Measurements from ENCODE around the gene GRAMD1B.

GRAMD1B gene

DNA sequence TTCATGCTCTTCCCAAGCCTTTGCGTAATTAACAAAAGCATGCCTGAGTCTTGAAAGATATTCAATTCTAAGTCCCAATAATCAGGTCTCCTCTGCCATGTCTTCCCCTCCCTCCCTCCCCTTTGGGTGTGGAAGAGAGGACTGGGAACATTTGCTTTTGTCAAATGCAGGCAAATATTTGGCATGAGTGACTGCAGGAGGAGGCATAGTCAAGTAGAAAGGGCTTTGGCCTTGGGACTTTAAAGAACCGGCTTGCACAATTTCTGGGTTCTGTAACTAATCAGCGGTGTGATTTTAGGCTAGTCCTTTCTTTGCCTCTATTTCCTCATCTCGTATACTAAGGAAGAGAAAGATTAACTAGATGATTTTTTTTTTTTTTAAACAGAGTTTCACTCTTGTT is 164.9 kb downstream of the GRAMD1B start:
- DNase-seq, result no peak

DNA sequence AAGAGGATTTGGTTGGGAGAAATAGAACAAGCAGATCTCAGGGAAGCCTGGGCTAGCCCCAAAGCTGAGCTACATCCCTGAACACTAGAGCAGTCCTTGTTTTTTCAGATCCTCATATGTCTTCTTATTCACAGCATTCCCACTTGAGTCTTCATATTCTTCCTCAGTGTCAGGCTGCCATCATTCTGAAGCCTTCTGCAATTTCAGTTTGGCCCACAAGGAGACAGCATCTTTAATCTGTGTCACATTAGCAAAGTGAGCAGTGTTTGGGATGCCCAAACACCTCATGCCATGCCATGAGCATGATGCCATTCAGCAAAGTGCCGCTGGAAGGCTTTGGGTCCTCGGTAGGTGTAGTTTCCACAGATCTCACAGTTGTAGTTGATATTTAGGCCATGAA is 167.8 kb downstream of the GRAMD1B start:
- no peak for DNase-seq

DNA sequence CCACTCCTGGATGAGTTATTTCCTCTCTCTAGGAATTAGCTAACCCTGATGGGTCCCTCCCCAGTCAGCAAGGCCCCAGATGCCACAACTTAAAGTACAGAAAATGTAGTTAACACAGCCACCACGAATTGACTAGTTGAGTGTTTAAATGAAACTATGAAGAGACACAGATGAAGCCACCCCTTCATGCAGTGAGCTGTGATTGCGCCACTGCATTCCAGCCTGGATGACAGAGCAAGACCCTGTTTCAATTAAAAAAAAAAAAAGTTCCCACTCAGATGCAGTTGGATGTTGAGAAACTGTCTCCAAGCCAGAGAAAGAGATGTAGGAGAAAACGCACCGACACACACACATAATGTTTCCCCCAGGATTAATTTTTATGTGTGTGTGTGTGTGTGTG is 171.1 kb downstream of the GRAMD1B start:
- no peak for DNase-seq

DNA sequence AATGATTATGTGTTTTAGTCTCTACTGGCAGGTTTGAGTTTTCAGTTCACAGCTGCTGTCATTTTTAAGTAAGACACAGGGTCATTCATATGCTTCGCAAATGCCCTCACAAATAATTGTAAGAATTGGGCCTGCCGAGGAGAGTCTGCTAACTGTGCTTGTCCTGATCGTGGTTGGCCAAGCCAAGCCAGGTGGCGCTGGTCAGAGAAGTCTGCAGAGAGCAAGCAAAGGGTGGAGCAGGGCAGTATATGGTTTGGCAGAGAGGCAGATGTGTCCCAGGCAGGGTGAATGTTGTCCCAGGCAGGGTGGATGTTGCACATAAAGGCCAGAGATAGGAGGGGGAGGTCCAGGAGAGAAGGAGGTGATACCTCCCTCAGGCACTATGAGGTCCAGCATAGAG is 171.7 kb downstream of the GRAMD1B start:
- no peak for DNase-seq

DNA sequence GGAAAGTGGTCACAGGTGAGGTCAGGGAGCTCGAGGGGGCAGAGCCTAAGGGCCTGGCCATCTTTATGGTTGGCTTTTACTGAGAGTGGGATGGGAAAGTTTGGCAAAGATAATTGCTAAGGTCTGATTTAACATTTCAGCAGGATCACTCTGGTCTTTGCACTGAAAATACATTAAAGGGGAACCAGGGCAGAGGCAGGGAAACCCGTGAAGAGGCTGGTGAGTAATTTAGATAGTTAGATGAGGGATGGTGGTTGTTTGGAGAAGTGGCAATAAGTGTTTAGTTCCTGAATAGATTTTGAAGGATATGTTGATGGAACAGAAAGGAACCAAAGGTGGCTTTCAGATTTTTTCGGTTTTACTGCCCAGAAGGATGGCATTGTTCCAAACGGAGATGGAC is 173.6 kb downstream of the GRAMD1B start:
- no peak for DNase-seq

DNA sequence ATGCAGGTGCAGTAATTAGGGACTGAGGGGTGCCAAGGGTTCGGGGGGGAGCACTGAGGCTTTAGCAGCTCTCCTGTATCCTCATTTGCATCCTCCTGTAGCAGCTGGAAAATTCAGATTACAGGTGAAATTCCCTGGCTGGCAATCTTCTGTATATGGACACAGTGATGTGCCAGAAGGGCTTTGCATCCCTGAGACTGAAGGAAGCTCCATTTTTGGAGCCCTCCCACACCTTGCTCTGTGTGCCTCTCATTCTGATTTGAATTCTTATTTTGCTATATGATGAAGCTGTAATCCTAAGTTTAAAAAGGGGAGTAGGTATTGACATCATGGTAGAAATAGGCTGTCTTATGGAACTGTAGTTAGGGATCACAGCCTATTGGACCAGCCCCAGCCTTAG is 177.7 kb downstream of the GRAMD1B start:
- DNase-seq, result no peak

DNA sequence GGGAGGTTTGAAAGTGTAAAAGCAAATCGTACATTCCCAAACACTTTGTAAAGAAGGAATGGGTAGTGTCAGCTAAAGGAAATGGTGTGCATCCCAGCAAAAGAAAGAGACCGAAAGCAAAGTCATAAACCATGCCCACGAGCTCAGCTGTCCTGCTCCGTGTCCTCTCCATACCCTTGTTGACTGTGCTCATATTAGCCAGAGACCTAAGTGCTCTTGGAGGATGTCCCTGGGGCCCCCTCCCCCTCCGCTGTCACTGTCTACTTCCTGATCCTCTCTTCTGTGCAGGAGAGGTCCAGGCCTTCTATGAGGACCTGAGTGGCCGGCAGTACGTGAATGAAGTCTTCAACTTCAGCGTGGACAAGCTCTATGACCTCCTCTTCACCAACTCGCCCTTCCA is 178.3 kb downstream of the GRAMD1B start:
- no peak for DNase-seq

DNA sequence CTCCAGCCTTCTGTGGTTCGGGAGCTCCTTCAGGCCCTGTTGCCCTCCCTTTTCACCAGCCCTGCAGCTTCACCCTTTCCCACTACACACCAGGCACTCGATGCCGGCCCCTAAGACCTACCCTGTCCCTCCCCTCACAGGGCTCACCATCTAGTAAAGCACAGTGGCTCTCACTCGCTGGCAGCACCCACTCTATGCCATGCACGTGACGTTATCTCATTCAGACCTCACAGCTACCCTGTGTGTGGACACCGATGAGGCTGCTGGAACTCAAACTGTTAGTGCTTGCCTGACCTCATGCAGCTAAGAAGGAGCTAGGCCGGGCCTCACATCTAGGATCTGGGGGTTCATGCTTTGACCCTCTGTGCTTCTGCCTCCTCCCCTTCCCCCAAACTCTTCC is 178.9 kb downstream of the GRAMD1B start:
- DNase-seq, result no peak

DNA sequence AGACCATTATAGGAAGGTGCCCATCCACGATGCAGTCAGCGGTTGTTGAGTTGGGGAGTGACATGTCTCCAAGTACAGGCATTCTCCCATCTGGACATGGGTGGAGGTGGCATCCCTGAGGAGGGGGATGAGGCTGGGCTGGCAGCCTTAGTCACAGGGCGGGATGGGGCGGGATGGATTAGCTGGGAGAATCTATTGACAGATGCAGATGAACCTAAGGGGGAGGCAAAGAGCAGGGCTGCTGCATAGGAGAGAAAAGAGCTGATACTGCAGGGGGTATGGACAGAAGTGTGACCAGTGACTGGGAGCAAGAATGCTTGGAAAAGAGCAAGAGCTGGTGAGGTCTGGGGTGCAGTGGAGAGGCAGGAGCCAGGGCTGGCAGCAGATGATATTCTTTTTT is 181.6 kb downstream of the GRAMD1B start:
- no peak for DNase-seq

DNA sequence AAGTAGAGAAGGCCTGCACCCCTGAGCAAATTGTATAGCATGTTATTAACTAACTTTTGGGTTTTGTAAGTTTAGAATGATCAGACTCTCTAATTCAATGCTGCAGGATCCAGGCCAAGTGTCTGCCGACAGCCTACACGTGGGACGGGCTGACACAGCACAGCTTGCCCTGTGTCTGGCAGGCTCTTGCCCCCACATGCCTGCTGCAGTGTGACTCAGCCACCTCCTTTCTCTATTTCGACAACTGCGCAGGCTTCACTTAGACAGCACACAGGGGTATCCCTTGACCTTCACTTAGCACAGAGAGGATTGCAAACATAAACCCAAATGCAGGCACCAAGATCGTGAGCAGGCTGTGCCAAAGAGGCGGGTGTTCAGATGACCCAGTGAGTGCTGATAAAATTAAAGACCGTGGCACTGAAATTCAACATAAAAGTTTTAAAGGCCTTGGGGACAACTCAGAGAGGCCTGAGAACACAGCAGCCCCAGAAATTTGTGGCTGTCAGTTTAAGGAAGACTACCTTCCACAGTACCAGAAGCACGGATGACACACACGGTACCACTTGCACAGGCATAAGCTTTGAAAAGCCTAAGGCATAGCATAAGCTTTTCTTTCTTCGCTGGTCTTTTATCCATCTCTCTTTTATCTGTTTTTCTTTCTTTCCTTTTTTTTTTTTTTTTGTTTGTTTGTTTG is 186.6 kb downstream of the GRAMD1B start:
- no peak for DNase-seq

DNA sequence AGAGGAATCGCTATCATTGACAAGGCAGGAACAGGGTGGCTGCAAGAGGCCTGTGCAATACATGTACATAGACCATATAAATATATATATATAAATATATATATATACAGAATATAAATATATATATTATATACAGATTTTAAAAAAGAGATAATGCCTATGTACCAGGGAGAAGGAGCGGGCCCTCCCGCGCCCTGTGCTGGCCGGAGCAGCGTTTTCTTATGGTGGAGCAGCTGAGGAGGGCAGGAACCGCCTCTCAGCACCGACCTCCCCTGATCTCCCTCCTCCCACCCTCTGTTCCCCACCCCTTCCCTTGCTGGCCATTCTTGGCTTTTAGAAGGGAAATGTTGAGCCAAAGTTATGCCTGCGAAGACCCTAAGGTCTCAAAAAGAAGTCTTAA is 192.5 kb downstream of the GRAMD1B start:
- no peak for DNase-seq

DNA sequence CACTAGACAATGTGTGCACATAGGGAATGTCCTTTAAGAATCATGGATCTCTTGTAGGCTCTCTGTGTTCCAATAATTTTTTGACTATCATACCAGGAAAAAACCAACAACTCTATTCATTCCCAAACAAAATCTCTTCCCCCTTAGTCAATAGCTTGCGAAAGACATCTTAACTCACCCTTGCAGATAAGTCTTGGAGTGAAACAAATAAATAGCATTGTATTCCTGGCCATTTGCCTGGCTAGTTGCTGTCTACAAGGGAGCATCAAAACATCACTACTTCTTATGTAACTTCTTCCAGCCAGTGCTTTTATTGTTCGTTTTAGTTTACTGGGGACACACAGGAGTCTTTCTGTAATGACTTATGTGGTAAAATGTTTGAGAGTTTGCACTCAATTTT is 194.9 kb downstream of the GRAMD1B start:
- no peak for DNase-seq

DNA sequence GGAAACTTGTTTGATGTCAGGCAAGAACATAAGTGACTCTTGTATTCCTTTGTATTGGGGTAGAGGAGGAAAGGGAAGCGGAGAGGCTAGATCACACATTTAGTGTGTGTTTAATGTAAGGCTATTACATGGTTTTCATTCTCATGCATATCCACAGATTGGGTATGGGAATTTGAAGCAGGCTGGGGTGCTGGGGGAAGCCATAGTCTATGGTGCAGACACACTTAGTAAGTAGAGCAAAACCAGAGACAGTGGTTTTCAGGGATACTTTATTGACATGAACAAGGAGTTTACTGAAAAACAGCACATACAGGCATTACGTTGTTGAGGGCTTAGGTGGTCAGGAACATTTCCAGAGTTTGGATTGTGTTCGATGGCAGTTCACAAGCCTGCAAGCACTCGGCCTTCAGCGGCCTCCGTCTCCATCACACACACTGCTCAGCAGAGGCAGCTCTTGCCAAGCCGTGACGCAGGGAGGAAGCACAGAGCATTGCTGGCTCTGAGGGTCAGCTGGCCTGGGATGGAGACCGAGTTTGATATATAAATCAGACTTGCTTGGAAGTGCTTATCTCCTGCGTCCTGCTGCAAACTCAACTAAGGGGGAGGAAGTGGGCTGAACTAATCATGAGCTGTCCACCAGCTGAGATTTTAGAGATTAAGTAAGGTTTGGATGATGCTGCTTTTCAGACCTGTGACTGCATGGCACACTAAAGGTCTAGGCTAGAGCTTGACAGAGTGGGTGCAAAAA is 199.0 kb downstream of the GRAMD1B start:
- DNase-seq, result no peak

DNA sequence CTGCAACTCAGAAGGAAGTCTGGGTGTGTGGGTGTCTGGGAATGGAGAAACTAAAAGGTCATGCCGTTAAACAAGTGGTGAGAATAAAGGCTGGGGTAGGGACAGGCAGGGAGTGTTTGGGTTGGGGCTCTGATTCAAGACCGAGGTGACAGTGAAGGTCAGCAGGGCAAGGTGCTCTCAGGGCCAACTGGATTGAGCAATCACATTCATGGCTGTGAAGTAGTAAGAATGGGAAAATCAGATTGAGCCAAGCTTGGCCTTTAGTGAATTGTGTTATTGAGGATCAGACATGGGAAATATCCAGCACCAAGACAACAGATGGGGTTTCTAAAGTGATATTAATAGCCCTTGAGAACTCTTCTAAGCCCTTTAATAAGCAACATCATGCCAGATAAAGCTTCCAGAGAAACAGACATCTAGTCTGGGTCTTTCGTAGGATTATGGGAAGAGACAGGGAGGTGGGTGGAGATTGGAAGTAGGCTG is 200.1 kb downstream of the GRAMD1B start:
- no peak for DNase-seq

DNA sequence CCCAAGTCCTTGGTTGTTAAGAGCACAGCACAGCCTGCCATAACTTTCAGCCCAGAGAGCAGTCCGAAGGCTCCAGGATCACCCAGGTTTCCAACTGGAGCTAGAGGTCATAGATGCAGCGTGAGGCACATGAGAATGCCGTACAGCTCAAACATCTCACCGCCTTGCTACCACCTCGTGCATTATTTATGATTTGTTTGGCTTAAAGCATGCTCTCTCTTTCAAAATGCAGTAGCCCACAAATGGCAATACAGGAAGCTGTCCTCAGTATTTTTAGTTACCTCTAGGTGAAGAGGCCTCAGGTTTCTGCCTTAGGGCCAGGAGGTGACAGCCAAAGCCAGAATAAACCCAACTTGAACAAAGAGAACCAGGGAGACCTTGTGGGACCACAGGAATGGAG is 210.0 kb downstream of the GRAMD1B start:
- no peak for DNase-seq

DNA sequence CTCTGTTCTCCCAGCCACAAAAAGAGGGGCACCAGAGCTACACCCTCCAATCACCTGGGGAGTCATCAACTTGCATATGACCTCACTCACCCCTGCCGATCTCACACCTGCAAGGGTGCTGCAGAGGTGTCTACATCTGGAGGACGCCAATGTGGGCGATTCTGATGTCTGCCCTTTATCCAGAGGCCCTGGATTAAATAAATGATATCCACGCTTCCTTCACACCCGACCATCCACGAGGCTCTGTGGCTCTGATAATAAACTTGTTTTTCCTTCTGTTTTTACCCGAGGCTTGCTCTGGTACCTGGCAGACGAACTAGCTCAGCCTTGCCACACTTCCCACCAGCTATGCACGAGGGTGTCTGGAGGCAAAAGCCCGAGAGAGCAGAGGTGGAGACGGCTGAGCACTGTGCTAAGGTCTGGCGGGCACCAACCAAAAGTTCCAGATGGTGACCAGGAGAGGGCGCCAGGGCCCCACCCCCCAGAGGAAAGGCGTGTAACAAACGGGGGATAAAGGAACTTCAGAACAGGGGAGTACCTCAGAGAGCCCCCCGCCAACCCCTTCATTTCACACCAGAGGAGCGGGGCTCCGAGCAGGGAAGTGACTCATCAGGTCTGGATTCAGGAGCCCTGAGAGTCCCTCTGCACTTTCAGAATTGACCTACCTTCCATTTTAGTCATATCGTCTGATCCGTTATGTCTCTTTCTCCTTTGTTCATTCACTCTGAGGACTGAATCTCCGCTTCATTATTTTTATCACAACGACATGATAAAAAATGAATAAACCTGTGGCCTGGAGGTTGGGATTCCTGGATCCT is 210.8 kb downstream of the GRAMD1B start:
- peak; percentile 63 for DNase-seq

DNA sequence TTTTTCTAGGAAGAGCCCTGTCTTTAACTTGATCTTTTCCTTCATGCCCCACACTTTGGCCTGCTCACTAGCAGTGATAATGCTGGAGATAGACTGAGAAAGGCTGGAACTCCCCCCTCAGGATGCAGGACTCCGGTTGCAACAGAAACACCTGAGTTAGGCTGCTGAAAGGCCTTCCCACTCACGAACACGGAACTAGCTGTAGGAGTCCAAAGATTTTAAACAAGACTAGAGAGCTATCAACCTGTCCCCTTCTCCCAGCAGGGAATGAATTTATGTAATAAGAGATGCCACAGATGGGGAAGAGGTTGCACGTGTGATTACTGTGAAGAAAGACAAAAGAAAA is 211.4 kb downstream of the GRAMD1B start:
- DNase-seq, result no peak

DNA sequence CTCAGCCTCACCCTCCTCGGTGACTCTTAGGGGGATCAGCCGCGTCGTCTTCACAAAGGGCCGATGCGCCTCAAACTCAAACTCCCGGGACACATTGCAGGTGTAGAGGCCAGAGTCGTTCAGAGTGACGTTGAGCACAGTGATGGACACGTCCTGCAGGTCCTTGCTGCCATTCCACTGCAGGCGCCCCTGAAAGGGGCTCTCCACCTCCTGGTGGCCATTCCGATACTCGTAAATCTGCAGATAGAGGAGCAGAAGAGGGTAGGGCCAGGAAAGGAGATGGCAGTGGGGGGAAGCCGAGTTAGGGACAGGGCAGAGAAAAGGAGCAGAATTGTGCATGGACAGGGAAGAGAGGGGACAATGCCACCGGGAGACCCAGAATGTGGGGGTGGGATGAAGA is 212.4 kb downstream of the GRAMD1B start:
- DNase-seq, result no peak

DNA sequence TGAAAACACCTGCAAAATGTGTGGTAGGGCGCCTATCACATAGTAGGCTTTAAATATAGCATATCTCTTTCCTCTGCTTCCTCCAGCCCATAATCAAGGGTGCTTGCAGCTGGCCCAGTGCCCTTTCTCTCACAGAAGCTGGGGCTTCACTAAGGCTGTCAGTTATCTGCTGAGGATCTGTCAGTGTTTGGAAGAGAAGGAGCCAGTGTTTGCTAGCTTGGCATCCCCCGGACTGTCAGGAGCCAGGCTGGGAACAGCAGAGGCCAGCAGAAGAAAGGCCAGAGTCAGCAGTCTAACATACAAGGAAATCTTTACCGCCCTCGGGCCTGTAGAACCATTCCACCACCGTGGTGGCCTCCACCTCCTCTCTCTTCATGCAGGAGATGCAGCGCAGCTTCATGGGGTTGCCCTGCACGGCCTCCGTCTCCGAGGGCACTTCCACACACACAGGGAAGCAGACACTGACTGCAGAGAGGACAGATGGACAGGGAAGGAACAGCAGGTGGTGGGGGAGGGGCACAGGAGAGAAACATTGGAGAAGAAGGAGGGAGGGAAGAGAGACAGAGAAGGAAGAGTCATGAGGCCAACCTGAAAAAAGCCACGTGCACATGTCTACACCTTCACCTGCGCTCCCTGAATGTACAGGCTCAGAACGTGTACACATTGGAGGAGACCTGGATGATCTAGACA is 215.4 kb downstream of the GRAMD1B start:
- no peak for DNase-seq

DNA sequence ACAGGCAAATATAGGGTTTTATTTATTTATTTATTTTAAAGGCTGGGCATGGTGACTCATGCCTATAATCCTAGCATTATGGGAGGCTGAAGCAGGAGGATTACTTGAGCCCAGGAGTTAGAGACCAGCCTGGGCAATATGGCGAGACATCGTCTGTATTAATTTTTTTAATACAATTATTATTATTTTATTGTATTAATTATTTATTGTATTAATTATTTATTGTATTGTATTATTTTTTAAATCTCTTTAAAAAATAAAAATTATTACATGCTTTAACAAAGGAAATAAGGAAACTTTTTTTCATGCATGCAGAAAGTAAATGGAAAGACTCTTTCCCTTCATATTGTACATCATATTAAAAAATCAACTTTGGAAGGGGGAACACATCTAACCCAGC is 220.8 kb downstream of the GRAMD1B start:
- no peak for DNase-seq

DNA sequence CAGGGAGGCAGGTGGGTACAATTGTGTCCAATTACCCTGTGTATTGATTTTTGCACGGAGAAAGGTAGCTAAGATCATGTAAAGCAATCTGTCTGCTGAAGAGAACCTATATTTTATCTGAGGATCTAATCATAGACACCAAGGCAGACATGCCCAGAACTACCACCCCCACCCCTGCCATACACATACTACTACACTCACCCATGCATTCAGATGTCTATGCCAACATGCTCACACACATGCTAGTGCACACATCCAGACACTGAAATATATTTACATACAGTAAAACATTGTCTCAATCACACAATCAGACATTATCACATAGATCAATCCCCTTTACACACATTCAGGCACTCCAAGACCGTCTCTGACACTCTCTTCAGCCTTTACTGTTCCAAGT is 222.5 kb downstream of the GRAMD1B start:
- DNase-seq, result no peak

DNA sequence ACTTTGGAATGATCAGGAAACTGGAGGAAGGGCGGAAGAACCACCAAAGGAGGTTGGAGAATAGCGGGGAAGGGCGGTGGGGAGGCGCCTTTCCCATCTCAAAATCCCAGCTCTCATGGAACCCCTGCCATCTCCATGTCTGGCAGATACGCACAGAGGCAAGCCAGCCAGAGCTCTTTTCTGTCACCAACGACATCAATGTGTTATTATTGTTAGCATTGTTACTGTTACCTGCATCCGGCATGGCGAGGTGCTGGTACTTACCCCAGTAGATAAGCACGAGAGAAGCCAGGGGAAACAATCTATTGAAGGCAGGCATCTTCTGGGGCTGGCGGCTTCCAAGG is 223.4 kb downstream of the GRAMD1B start:
- no peak for DNase-seq

DNA sequence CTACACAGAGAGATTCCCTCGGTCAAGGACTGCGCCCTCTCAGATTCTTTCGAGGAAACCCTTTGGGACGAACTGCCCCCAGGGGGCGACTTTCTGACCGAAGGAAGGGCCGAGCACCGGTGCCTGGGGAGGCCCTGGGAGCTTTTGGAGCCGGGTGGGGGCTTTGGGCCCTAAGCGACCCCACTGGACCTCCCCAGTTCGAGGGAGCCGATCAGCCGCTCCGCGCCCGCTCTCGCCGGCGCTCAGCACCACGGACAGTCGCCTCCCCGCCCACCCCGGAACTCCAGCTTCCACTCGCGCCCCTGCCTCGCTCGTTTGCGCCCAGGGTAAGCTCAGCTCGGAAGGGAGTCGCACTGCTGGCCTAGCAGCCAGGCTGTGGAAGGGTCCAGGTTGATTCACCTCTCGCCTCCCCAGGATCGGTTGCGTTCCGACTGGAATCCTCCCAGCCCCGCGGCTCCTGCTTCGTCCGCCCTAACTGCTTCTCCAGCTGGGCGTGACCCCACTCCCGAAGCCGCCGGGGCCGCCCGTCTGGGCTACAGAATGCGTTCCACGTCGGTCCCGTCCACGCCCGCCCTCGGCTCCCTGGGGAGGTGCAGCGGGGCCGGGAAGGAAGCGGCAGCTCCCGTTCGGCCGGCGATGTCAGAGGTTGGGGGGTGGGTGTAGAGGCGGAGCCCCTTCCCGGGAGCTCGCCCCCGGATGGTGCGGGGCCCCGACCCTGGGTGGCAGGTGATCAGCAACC is 223.9 kb downstream of the GRAMD1B start:
- DNase-seq, result peak; percentile 26
